OCI-LY1 (cell line): ENCODE data around the gene BHMT.

Experiments used
- H2AFZ ChIP-seq: fragments of 200-600 bp; sonication (generic), shearing (Covaris generic); 2 replicates; pipeline ENCODE4 v1.6.0; 2014; ENCODE audit warnings: antibody characterized with exemption, mild to moderate bottlenecking, low read length
- H3F3A ChIP-seq: fragments of 200-600 bp; sonication (generic), shearing (Covaris generic); 2 replicates; pipeline ENCODE4 v1.6.0; 2014; ENCODE audit warnings: mild to moderate bottlenecking, antibody characterized with exemption, low read length, moderate library complexity; ENCODE audit not compliant: insufficient read depth
- H3K27ac ChIP-seq: fragments of 200-600 bp; sonication (generic); 2 replicates; pipeline ENCODE4 v1.5.1; 2014; ENCODE audit warnings: low read length, mixed run types, mild to moderate bottlenecking, low read depth; ENCODE audit not compliant: poor library complexity, severe bottlenecking
- H3K27me3 ChIP-seq: fragments of 200-600 bp; sonication (generic); 2 replicates; pipeline ENCODE4 v1.6.0; 2014; ENCODE audit warnings: antibody characterized with exemption, mild to moderate bottlenecking, low read length, moderate library complexity; ENCODE audit not compliant: insufficient read depth
- H3K36me3 ChIP-seq: fragments of 200-600 bp; sonication (generic); 2 replicates; pipeline ENCODE4 v1.6.1; 2014; ENCODE audit warnings: mild to moderate bottlenecking, antibody characterized with exemption, low read length, moderate library complexity, mixed read lengths; ENCODE audit not compliant: insufficient read depth
- H3K4me1 ChIP-seq: fragments of 200-600 bp; sonication (generic); 2 replicates; pipeline ENCODE4 v1.5.1; 2014; ENCODE audit warnings: mild to moderate bottlenecking, low read length, moderate library complexity; ENCODE audit not compliant: insufficient read depth, severe bottlenecking
- H3K4me2 ChIP-seq: fragments of 200-600 bp; sonication (generic), shearing (Covaris generic); 2 replicates; pipeline ENCODE4 v1.6.1; 2014; ENCODE audit warnings: low read length
- H3K4me3 ChIP-seq: fragments of 200-600 bp; sonication (generic); 2 replicates; pipeline ENCODE4 v1.5.1; 2014; ENCODE audit warnings: low read length, low read depth, mild to moderate bottlenecking, mixed read lengths; ENCODE audit not compliant: poor library complexity, severe bottlenecking
- H3K79me2 ChIP-seq: fragments of 200-600 bp; shearing (Covaris generic); 2 replicates; pipeline ENCODE4 v1.6.1; 2016; ENCODE audit warnings: mixed run types, low read length, mixed read lengths; ENCODE audit not compliant: insufficient read depth
- H3K9ac ChIP-seq: fragments of 200-600 bp; sonication (generic), shearing (Covaris generic); 2 replicates; pipeline ENCODE4 v1.6.1; 2014; ENCODE audit warnings: mild to moderate bottlenecking, low read length, mixed read lengths
- H3K9me2 ChIP-seq: fragments of 200-600 bp; sonication (generic), shearing (Covaris generic); 2 replicates; pipeline ENCODE4 v1.6.1; 2014; ENCODE audit warnings: low read depth, mild to moderate bottlenecking, low read length, mixed read lengths
- H3K9me3 ChIP-seq: fragments of 200-600 bp; shearing (Covaris generic); 2 replicates; pipeline ENCODE4 v1.6.1; 2014; ENCODE audit warnings: low read length, mixed read lengths
- H4K20me1 ChIP-seq: fragments of 200-600 bp; sonication (generic), shearing (Covaris generic); 2 replicates; pipeline ENCODE4 v1.6.0; 2016; ENCODE audit warnings: mild to moderate bottlenecking, low read length; ENCODE audit not compliant: insufficient read depth
- CTCF ChIP-seq: fragments of 200-600 bp; sonication (generic), shearing (Covaris generic); IDR thresholded peaks from 2 replicates; pipeline ENCODE4 v1.5.1; 2017; ENCODE audit warnings: mild to moderate bottlenecking, antibody characterized with exemption, low read length, moderate library complexity, mixed read lengths
- EZH2 ChIP-seq: fragments of 200-600 bp; sonication (generic), shearing (Covaris generic); IDR thresholded peaks from 2 replicates; pipeline ENCODE4 v1.8.0; 2017; ENCODE audit warnings: borderline replicate concordance, mixed run types, mild to moderate bottlenecking, antibody characterized with exemption, low read length, moderate library complexity, mixed read lengths

Gene BHMT

DNA sequence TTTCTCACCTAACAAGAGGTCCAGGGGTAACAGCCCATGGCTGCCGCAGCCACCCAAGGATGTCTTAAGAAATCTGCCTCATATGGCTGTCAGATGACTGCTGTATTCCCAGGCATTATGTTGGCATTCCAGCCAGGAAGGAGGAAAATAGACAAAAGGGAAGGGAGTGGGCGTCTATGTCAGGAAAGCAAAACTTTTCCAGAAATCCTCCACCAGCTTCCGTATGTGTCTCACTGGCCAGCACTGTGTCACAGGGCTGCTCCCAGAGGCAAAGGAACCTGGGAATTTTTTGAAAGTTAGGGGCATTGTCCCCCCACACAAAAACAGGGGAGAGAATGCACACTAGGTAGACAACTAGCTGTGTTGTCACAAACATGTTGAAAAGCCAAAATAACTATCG, 34.8 kb upstream of the BHMT start:
- no peak overlapping the region for H3K27ac ChIP-seq
- H4K20me1 ChIP-seq = no peaks in the 10 kb centered on the region
- no peaks in the 10 kb centered on the region for H3K9me2 ChIP-seq
- H3K4me1 ChIP-seq = no peaks in the 10 kb centered on the region
- H3K4me3 ChIP-seq = no peak overlapping the region
- H3K4me2 ChIP-seq = no peak overlapping the region
- H2AFZ ChIP-seq = no peak overlapping the region
- no peaks in the 10 kb centered on the region for H3F3A ChIP-seq
- H3K9me3 ChIP-seq = no peaks in the 10 kb centered on the region
- no peaks in the 10 kb centered on the region for H3K36me3 ChIP-seq
- no peaks in the 10 kb centered on the region for H3K79me2 ChIP-seq
- H3K27me3 ChIP-seq = no peaks in the 10 kb centered on the region
- H3K9ac ChIP-seq = no peak overlapping the region
- TF ChIP-seq CTCF = no peak
- no peak for TF ChIP-seq EZH2

- Histone ChIP-seq H3K4me1 (no peaks in the 10 kb centered on the region), H3K27ac (no peak overlapping the region), H3K9ac (no peak overlapping the region), H3K9me2 (no peaks in the 10 kb centered on the region), H3K27me3 (no peaks in the 10 kb centered on the region), H3K36me3 (no peaks in the 10 kb centered on the region), H3K9me3 (no peaks in the 10 kb centered on the region), H3K4me3 (no peak overlapping the region), H3F3A (no peaks in the 10 kb centered on the region), H3K79me2 (no peaks in the 10 kb centered on the region), H4K20me1 (no peaks in the 10 kb centered on the region), H2AFZ (no peak overlapping the region), H3K4me2 (no peak overlapping the region)
- TF ChIP-seq EZH2 (no peak), CTCF (no peak)
These were observed 33.8 kb upstream of the BHMT start for GRCh38 chr5:79077680-79078365.

DNA sequence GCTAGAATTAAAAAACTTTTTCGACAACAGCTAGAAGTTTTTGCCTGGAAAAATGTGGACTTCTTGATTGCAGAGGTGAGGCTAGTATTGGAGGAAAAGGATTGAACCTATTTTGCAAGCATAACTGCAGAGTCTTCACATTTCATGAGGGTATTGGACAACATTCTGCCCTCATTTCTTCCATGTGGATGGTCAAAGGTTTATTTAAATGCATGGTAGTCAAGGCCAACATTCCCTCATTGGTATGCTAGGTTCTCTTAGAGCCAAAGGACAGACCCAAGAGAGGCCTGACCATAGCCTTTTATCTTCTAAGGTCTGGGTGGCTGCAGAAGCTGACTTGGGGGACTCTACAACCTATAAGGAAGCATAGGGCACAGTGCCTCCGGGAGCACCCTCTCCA, 30.8 kb upstream of the BHMT start:
- no peaks in the 10 kb centered on the region for H3K9me3 ChIP-seq
- no peaks in the 10 kb centered on the region for H3K36me3 ChIP-seq
- no peaks in the 10 kb centered on the region for H3K27me3 ChIP-seq
- no peak overlapping the region for H3K4me3 ChIP-seq
- no peak overlapping the region for H2AFZ ChIP-seq
- H3K9ac ChIP-seq = no peak overlapping the region
- H4K20me1 ChIP-seq = no peaks in the 10 kb centered on the region
- no peak overlapping the region for H3K27ac ChIP-seq
- TF ChIP-seq CTCF (no peak), EZH2 (no peak)
- no peaks in the 10 kb centered on the region for H3K4me1 ChIP-seq
- no peak overlapping the region for H3K4me2 ChIP-seq
- H3K9me2 ChIP-seq = no peaks in the 10 kb centered on the region
- H3F3A ChIP-seq = no peaks in the 10 kb centered on the region
- H3K79me2 ChIP-seq = no peaks in the 10 kb centered on the region
